Stimulated activated CD4-positive, alpha-beta T cell treated with anti-CD3 and anti-CD28 coated beads, Interleukin-12 subunit alpha, Interleukin-12 subunit beta, amount 100 ng/mL, for 48 hours (primary cell): ENCODE data around the gene PPP6R2.
"Not testable (repeated sequence)": the region's sequence is repeated elsewhere in the genome, so short reads cannot be mapped to it uniquely, and the experiment has no call there.

Experiments
- DNase-seq, 3 donors: peaks; one replicate each; pipeline ENCODE4 v3.0.0-alpha.2; 2020; ENCODE audit warnings: low read depth in 2 of 3, low spot score in 1 of 3

Gene PPP6R2

DNA sequence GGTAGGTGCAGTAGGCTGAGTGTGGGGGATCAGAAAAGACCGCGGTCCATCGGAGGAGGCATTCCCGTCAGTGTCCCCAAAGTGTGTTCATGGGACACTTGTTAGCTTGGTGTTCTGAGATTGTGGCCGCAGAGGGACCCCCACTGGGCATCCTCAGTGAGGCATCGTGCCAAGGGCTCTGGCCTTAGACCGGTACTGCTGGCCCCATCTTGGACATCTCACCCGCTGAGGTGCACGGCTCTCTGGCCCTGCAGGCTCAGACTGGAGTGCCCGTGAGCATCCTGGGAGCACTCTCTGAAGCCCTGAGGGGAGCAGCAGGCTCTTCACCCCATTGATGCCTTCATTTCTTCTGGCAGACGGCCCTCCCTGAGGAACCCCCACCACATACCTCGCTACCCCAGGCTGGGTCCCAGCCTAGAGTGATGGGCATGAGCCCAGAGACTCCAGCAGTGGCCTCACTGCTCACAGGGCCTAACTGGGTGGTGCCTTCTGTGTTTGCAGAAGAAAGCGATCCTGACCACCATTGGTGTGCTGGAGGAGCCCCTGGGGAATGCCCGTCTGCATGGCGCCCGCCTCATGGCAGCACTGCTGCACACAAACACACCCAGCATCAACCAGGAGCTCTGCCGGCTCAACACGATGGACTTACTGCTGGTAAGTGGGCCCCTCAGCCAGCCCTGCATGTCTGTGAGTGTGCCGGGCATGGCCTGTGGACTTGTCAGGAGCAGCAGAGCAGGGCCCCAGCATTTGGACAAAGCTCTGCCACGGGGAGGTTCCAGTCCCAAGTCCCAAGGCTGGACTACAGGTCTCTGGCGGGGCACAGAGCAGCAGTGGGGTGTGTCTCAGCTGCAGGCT, 80.1 kb downstream of the PPP6R2 start:
- DNase-seq, result no peak

- DNase-seq, result no peak
These were observed 80.8 kb downstream of the PPP6R2 start for GRCh38 chr22:50423956-50424355.

DNA sequence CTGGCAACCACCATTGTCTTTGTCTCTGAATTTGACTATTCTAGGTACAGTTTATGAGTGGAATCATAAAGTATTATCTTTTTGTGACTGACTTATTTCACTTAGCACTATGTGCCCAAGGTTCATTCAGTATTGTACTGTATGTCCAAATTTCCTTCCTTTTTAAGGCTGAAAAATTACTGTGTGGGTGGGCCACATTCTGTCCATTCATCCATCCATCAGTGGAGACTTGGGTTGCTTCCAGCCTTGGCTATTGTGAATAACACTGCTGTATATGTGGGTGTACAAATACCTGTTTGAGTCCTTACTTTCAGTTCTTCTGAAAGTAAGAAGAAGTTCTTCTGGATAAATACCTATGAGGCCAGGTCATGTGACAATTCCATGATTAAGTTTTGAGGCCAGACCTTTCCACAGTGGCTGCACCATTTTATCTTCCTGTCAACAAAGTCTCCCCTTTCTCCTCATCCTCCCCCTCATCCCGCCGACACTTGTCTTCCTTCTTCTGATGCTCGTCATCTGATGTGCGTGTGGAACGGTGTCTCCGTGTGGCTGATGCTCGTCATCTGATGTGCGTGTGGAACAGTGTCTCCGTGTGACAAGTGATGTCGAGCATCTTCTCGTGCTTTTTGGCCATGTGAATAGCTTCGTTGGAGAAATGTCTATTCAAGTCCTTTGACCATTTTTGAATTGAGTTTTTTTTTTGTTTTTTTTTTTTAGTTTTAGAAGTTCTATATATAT, 82.2 kb downstream of the PPP6R2 start:
- DNase-seq, result no peak

GRCh38 chr22:50432131-50432876, 89.2 kb downstream of the PPP6R2 start:
- no peak for DNase-seq

DNA sequence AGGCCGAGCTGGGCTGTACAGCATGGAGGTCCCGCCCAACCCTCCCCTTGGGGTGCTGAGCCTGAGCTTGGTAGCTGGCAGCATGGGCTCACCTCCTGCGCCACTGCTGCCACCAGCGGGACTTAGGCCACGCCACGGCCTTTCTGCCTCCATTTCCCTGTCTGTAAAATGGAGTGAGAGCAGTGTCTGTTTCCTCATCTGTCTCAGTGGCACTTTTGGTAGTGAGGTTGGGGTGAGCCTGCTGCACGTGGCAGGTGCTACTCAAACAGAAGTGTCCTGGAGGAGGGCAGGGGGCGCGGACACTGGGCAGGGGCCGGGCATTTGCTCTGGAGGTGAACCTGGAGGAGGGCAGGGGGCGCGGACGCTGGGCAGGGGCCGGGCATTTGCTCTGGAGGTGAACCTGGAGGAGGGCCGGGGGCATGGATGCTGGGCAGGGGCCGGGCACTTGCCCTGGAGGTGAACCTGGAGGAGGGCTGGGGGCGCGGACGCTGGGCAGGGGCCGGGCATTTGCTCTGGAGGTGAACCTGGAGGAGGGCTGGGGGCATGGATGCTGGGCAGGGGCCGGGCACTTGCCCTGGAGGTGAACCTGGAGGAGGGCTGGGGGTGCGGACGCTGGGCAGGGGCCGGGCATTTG, 89.9 kb downstream of the PPP6R2 start:
- DNase-seq, result not testable (repeated sequence)

GRCh38 chr22:50434849-50435248, 91.7 kb downstream of the PPP6R2 start:
- no peak for DNase-seq

DNA sequence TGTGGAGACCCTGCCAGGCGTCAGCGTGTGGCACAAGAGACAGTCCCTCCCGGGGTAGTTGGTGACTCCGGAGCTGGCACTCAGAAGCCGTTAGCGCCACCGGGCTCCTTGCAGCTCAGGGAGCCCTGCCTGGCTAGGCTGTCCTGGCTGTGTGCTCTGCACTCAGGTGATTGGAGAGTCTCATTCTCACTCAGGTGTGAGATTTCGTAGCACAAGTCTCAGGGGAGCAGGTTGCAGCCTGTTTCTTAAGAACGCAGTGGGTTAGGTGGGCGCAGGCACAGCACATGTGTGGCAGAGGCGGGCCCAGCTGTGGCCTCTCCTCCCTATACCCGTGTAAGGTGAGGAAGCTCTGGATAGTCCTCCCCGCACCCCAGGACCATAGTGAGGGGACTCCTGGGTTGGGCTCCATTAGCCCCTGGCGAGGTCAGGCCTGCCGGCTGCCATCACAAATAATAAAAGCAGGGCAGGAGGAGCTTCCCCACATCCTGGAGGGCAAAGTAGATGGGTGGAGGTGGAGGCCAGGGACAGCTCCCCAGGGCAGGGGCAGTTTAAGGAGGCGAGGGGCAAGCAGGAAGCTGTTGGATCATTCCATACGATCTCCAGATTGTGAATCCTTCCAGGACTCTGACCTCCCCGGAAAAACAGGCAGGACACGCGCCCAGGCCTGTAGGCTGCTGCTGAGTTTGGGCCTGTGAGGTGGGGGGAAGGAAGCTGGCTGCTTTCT, 92.3 kb downstream of the PPP6R2 start:
- DNase-seq, result no peak

DNA sequence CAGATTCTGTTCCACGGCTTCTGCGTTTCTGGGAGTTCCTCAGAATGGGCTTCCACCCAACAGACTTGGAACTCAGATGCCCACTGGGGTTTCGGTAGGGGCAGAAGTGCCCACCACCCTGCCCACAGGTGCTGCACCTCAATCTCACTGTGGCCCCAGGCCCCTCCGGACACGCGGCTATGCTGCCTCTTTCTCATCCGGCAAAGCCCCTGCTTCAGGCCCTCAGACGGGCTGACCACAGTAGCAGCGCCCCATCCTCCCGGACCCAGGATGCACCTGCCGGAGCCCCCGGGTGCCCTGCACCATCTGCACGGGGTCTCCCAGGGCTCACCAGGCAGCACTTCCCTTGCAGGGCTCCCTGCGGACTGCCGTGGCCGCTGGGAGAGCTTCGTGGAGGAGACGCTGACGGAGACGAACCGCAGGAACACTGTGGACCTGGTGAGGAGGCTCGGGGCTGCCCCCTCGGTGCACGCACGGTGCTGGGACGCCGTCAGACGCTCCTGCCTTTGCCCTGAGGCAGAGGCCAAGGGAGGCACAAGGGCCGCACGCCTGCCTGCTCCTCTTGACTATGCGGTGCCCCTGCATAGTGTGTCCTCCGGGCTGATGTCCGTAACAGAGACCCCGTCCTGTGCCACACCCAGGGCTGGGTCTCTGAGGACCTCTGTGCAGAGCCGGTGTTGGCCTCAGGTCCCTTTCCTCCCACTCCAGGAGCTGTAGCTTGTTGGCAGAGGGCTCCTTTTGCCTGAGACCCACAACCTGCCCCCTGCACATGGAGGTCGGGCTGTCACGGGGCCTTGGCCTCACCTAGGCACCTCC, 93.1 kb downstream of the PPP6R2 start:
- DNase-seq, result no peak

DNA sequence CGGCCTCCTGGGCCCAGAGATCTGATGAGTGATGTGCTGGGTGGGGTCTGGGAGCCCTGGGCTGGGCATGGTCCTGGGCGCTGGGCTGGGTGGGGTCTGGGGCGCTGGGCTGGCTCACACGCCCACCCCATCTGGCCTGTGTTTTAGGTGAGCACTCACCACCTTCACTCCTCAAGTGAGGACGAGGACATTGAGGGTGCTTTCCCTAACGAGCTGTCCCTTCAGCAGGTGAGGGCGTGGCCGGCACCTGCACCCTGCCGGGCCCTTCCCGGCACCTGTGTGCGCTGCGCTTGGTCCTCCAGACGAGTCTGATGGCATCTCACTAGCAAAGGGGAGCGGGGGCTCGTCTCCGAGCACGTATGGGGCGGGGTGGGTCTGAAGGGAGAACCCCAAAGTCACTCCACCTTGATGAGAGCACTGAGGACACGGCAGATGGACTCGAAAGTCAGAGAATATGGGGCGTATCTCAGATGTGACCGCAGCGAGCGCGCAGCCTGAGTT, 93.8 kb downstream of the PPP6R2 start:
- no peak for DNase-seq

- no peak for DNase-seq
These were observed 94.6 kb downstream of the PPP6R2 start for GRCh38 chr22:50437511-50438304.

- DNase-seq, result no peak
These were observed 95.5 kb downstream of the PPP6R2 start for GRCh38 chr22:50438305-50439275.

GRCh38 chr22:50439314-50439870, 96.3 kb downstream of the PPP6R2 start:
- DNase-seq, result no peak

GRCh38 chr22:50439871-50440331, 96.8 kb downstream of the PPP6R2 start:
- DNase-seq, result no peak

- no peak for DNase-seq
These were observed 97.6 kb downstream of the PPP6R2 start for GRCh38 chr22:50440544-50441249.

DNA sequence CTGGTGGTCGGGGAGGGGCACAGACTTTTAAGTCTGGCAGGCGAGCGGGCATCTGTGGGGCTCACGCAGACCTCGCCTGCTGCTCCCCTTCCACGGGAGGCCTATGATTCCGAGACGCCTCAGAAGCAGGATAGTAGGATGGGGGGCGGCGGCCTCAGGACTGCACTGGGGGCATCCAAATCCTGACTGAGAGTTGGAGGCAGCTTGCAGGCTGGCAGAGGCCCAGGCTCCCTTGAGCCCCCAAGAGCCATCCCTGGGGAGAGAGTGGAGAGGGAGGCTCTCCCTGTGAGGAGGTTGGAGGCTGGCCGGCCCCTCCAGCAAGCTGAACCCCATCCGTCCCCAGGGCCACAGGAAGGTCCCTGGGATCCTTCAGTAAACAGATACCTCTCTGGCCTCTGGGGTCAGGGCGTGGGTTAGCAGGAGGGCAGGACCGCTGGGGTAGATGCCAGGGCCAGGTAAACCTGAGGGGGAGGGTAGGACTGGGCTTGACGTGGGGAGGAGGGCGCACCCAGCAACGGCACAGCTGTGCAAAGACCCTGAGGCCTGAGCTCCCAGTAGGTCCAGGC, 98.4 kb downstream of the PPP6R2 start:
- DNase-seq, result no peak

DNA sequence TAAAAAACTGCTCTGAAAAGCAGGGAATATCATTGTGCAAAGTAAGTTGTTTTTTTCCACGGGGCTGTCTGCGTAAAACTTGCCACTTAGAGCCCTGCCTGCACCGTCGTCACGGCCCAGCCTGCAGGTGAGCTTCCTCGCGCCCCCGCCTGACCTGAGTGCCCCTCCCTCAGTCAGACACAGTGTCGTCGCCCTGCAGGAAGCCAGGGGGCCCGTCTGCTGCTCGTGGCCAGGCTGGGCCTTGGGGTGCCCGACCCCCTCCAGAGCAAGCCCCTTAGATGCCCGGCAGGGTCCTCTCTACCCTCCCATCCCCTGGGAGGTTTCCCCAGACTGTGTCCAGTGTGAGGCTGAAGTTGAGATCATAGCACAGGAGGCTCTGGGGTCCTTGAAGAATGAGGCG, 100.1 kb downstream of the PPP6R2 start:
- DNase-seq, result no peak
